Loucy (cell line): ENCODE measurements around the gene SMARCA1.

Experiments used
- H2AFZ ChIP-seq: fragments of 200-600 bp; sonication (generic); 2 replicates; pipeline ENCODE4 v1.6.0; 2016; ENCODE audit warnings: antibody characterized with exemption, mild to moderate bottlenecking, low read length, moderate library complexity
- H3F3A ChIP-seq: fragments of 200-600 bp; 2 replicates; pipeline ENCODE4 v1.6.0; 2016; ENCODE audit warnings: antibody characterized with exemption, low read depth, mild to moderate bottlenecking
- H3K27me3 ChIP-seq: fragments of 200-600 bp; sonication (generic); 2 replicates; pipeline ENCODE4 v1.6.1; 2014; ENCODE audit warnings: low read length, mild to moderate bottlenecking; ENCODE audit not compliant: insufficient read depth, poor library complexity, severe bottlenecking
- H3K36me3 ChIP-seq: fragments of 200-600 bp; sonication (generic); 2 replicates; pipeline ENCODE4 v1.6.1; 2016; ENCODE audit warnings: low read length; ENCODE audit not compliant: insufficient read depth
- H3K4me1 ChIP-seq: fragments of 200-600 bp; sonication (generic); 2 replicates; pipeline ENCODE4 v1.5.1; 2014; ENCODE audit warnings: low read length, mild to moderate bottlenecking; ENCODE audit not compliant: insufficient read depth, poor library complexity, severe bottlenecking
- H3K4me2 ChIP-seq: fragments of 200-600 bp; sonication (generic); 2 replicates; pipeline ENCODE4 v1.6.0; 2014; ENCODE audit warnings: antibody characterized with exemption, low read length, low read depth, mild to moderate bottlenecking; ENCODE audit not compliant: poor library complexity, severe bottlenecking
- H3K4me3 ChIP-seq: fragments of 200-600 bp; sonication (generic); 2 replicates; pipeline ENCODE4 v1.5.1; 2014; ENCODE audit warnings: low read length, mild to moderate bottlenecking, mixed read lengths; ENCODE audit not compliant: poor library complexity, severe bottlenecking
- H3K79me2 ChIP-seq: fragments of 200-600 bp; sonication (generic); 2 replicates; pipeline ENCODE4 v1.6.1; 2014; ENCODE audit warnings: low read length; ENCODE audit not compliant: insufficient read depth
- H3K9ac ChIP-seq: fragments of 200-600 bp; sonication (generic); 2 replicates; pipeline ENCODE4 v1.6.0; 2014; ENCODE audit warnings: mild to moderate bottlenecking, low read depth, low read length, moderate library complexity; ENCODE audit not compliant: poor library complexity, severe bottlenecking
- H3K9me2 ChIP-seq: fragments of 200-600 bp; sonication (generic); replicated peaks from 2 replicates; pipeline ENCODE4 v1.6.1; 2016; ENCODE audit warnings: low read depth, low read length, mixed read lengths
- H3K9me3 ChIP-seq: fragments of 200-600 bp; sonication (generic); 2 replicates; pipeline ENCODE4 v1.6.1; 2014; ENCODE audit warnings: mild to moderate bottlenecking, antibody characterized with exemption, low read length, low read depth; ENCODE audit not compliant: insufficient read depth
- H4K20me1 ChIP-seq: fragments of 200-600 bp; sonication (generic); 2 replicates; pipeline ENCODE4 v1.6.0; 2014; ENCODE audit warnings: antibody characterized with exemption, low read length, mild to moderate bottlenecking; ENCODE audit not compliant: insufficient read depth, poor library complexity, severe bottlenecking
- CTCF ChIP-seq: fragments of 200-600 bp; sonication (generic); conservative IDR thresholded peaks from 2 replicates; pipeline ENCODE4 v1.5.1; 2014; ENCODE audit warnings: mild to moderate bottlenecking, antibody characterized with exemption, low read length
- EZH2phosphoT487 ChIP-seq: fragments of 200-600 bp; IDR thresholded peaks from 2 replicates; pipeline ENCODE4 v1.6.1; 2018; ENCODE audit warnings: antibody characterized with exemption, mild to moderate bottlenecking, moderate library complexity, borderline replicate concordance

The SMARCA1 gene

GRCh38 chrX:129553619-129554288 is 30.5 kb upstream of the SMARCA1 start:
- H2AFZ ChIP-seq, result no peak overlapping the region
- no peaks in the 10 kb centered on the region for H3K9me2 ChIP-seq
- no peaks in the 10 kb centered on the region for H3K4me1 ChIP-seq
- H3F3A ChIP-seq, result no peaks in the 10 kb centered on the region
- no peaks in the 10 kb centered on the region for H3K27me3 ChIP-seq
- TF ChIP-seq EZH2phosphoT487 (no peak), CTCF (no peak)
- no peaks in the 10 kb centered on the region for H4K20me1 ChIP-seq
- no peaks in the 10 kb centered on the region for H3K9me3 ChIP-seq
- H3K4me2 ChIP-seq, result no peak overlapping the region
- no peak overlapping the region for H3K9ac ChIP-seq
- H3K79me2 ChIP-seq, result no peaks in the 10 kb centered on the region
- H3K4me3 ChIP-seq, result no peak overlapping the region
- H3K36me3 ChIP-seq, result peaks cover 5% of the 10 kb centered on the region; the same call in 1 of the 2 replicates

GRCh38 chrX:129549124-129549523 is 25.8 kb upstream of the SMARCA1 start:
- no peaks in the 10 kb centered on the region for H3K27me3 ChIP-seq
- no peak overlapping the region for H2AFZ ChIP-seq
- H3K9me3 ChIP-seq, result no peaks in the 10 kb centered on the region
- H3K4me3 ChIP-seq, result no peak overlapping the region
- TF ChIP-seq EZH2phosphoT487, result no peak
- TF ChIP-seq CTCF, result no peak
- peaks cover 2% of the 10 kb centered on the region for H3K4me1 ChIP-seq
- no peaks in the 10 kb centered on the region for H3F3A ChIP-seq
- H4K20me1 ChIP-seq, result no peaks in the 10 kb centered on the region
- H3K9me2 ChIP-seq, result no peaks in the 10 kb centered on the region
- H3K9ac ChIP-seq, result no peak overlapping the region
- no peak overlapping the region for H3K4me2 ChIP-seq
- H3K36me3 ChIP-seq, result no peaks in the 10 kb centered on the region
- H3K79me2 ChIP-seq, result no peaks in the 10 kb centered on the region

GRCh38 chrX:129545408-129545807 is 22.1 kb upstream of the SMARCA1 start:
- H3K4me3 ChIP-seq, result no peak overlapping the region
- no peak overlapping the region for H3K9ac ChIP-seq
- H3K36me3 ChIP-seq, result no peaks in the 10 kb centered on the region
- H2AFZ ChIP-seq, result no peak overlapping the region
- H3K9me2 ChIP-seq, result no peaks in the 10 kb centered on the region
- H3K4me1 ChIP-seq, result peaks cover 9% of the 10 kb centered on the region
- H3K27me3 ChIP-seq, result no peaks in the 10 kb centered on the region
- peaks cover 12% of the 10 kb centered on the region; the same call in 1 of the 2 replicates for H3K79me2 ChIP-seq
- TF ChIP-seq CTCF (no peak), EZH2phosphoT487 (no peak)
- H4K20me1 ChIP-seq, result no peaks in the 10 kb centered on the region
- no peaks in the 10 kb centered on the region for H3K9me3 ChIP-seq
- H3F3A ChIP-seq, result no peaks in the 10 kb centered on the region
- no peak overlapping the region for H3K4me2 ChIP-seq
